H1 (cell line): ENCODE data around the gene RAI2. TPM values are rescaled to one million over a fixed set of nuclear protein-coding genes. Genes with fewer than 3 reads are reported as not detected.

Experiments
- CTCF ChIA-PET: fragments of 300-600 bp; sonication (Branson Sonifier 250); formaldehyde crosslinking; loops from one replicate; lab custom pipeline; 2021; ENCODE audit not compliant: partially characterized antibody; lab: Charles Lee
- POLR2A ChIA-PET: fragments of 300-600 bp; sonication (Branson Sonifier 250); formaldehyde crosslinking; loops from one replicate; lab custom pipeline; 2021; ENCODE audit warnings: inconsistent platforms; ENCODE audit not compliant: partially characterized antibody; lab: Charles Lee
- DNase-seq, 2 experiments: peaks; one replicate each; pipeline versions ENCODE4 v3.0.0 to v3.0.0-alpha.2; 2010 to 2022; ENCODE audit warnings: low spot score in 2 of 2, low read depth in 1 of 2, mixed read lengths in 1 of 2
- FAIRE-seq: peaks from 2 replicates; lab custom pipeline; 2011; peaks lifted over from hg19 to GRCh38; lab: Jason Lieb, UNC
- H2AFZ ChIP-seq: 2 replicates; pipeline ENCODE4 v1.8.1; 2012; ENCODE audit warnings: low read length, inconsistent platforms
- H2AK5ac ChIP-seq: 2 replicates; pipeline ENCODE4 v1.6.1; 2013; ENCODE audit warnings: low read depth, low read length
- H2BK120ac ChIP-seq: replicated peaks from 2 replicates; pipeline ENCODE3; 2013; ENCODE audit warnings: low read depth, low read length, inconsistent platforms
- H2BK12ac ChIP-seq: 2 replicates; pipeline ENCODE4 v1.6.1; 2013; ENCODE audit warnings: low read depth, low read length
- H2BK15ac ChIP-seq: 2 replicates; pipeline ENCODE4 v1.6.1; 2013; ENCODE audit warnings: low read length
- H2BK20ac ChIP-seq: 2 replicates; pipeline ENCODE4 v1.6.1; 2013; ENCODE audit warnings: low read length
- H2BK5ac ChIP-seq: 2 replicates; pipeline ENCODE4 v1.6.1; 2013; ENCODE audit warnings: low read depth, low read length
- H3K14ac ChIP-seq: 2 replicates; pipeline ENCODE4 v1.6.1; 2013; ENCODE audit warnings: inconsistent platforms; ENCODE audit not compliant: insufficient read length
- H3K18ac ChIP-seq: 2 replicates; pipeline ENCODE4 v1.6.1; 2013; ENCODE audit warnings: low read length; ENCODE audit errors: extremely low read depth
- H3K23ac ChIP-seq: 2 replicates; pipeline ENCODE4 v1.6.1; 2013; ENCODE audit warnings: inconsistent platforms; ENCODE audit not compliant: insufficient read length
- H3K23me2 ChIP-seq: 2 replicates; pipeline ENCODE4 v1.6.1; 2013; ENCODE audit warnings: low read depth, low read length
- H3K27ac ChIP-seq: 2 replicates; pipeline ENCODE4 v1.6.1; 2011; ENCODE audit warnings: low read depth, low read length, inconsistent platforms
- H3K27me3 ChIP-seq, 4 experiments: replicated peaks in 1 of 4; 1 replicate in 1 of 4; 2 replicates in 3 of 4; pipeline versions ENCODE4 v1.6.1 to v1.8.1; 2011 to 2013; ENCODE audit warnings: low read length in 3 of 4, mild to moderate bottlenecking in 3 of 4, inconsistent platforms in 2 of 4, mixed read lengths in 2 of 4, moderate library complexity in 1 of 4; ENCODE audit not compliant: control insufficient read depth in 3 of 4, insufficient read depth in 3 of 4; ENCODE audit errors: extremely low read depth in 1 of 4
- H3K36me3 ChIP-seq, 4 experiments: 2 replicates each; pipeline versions ENCODE4 v1.6.1 to v1.8.1; 2011 to 2013; ENCODE audit warnings: mild to moderate bottlenecking in 4 of 4, low read length in 3 of 4, moderate library complexity in 2 of 4, control low read depth in 1 of 4, inconsistent platforms in 1 of 4; ENCODE audit not compliant: insufficient read depth in 4 of 4, control insufficient read depth in 2 of 4
- H3K4ac ChIP-seq: replicated peaks from 2 replicates; pipeline ENCODE3; 2013; ENCODE audit warnings: low read length, low read depth, mixed read lengths, inconsistent platforms; ENCODE audit not compliant: insufficient read length
- H3K4me1 ChIP-seq, 4 experiments: replicated peaks in 1 of 4; 1 replicate in 1 of 4; 2 replicates in 3 of 4; pipeline versions ENCODE4 v1.6.1 to v1.8.1; 2011 to 2013; ENCODE audit warnings: low read length in 3 of 4, inconsistent platforms in 2 of 4, mixed read lengths in 1 of 4; ENCODE audit not compliant: insufficient read depth in 4 of 4, control insufficient read depth in 3 of 4
- H3K4me2 ChIP-seq, 2 experiments: 2 replicates each; pipeline versions ENCODE4 v1.6.1 to v1.8.1; 2011 to 2013; ENCODE audit warnings: low read depth in 2 of 2, low read length in 2 of 2, control low read depth in 1 of 2, inconsistent platforms in 1 of 2, mild to moderate bottlenecking in 1 of 2; ENCODE audit not compliant: insufficient read depth in 1 of 2
- H3K4me3 ChIP-seq, 4 experiments: fragments of 200-600, 300-600 bp in 1 of 4; sonication (generic), shearing (Covaris generic), sonication (Bioruptor Twin) in 1 of 4; 2 replicates each; pipeline versions ENCODE4 v1.5.1 to v1.8.1; 2011 to 2016; ENCODE audit warnings: low read length in 4 of 4, low read depth in 3 of 4, control low read depth in 2 of 4, inconsistent platforms in 2 of 4, mild to moderate bottlenecking in 2 of 4, mixed read lengths in 1 of 4, moderate library complexity in 1 of 4; ENCODE audit not compliant: insufficient read depth in 2 of 4; ENCODE audit errors: extremely low read depth in 1 of 4
- H3K56ac ChIP-seq: replicated peaks from 2 replicates; pipeline ENCODE3; 2013; ENCODE audit warnings: low read depth, mild to moderate bottlenecking, mixed read lengths, low read length, inconsistent platforms; ENCODE audit not compliant: insufficient read length
- H3K79me1 ChIP-seq: 2 replicates; pipeline ENCODE4 v1.6.1; 2013; ENCODE audit warnings: low read depth, low read length, control low read depth
- H3K79me2 ChIP-seq, 2 experiments: 2 replicates each; pipeline versions ENCODE4 v1.6.1 to v1.8.1; 2012 to 2013; ENCODE audit warnings: low read length in 2 of 2, mild to moderate bottlenecking in 2 of 2, inconsistent platforms in 1 of 2; ENCODE audit not compliant: insufficient read depth in 2 of 2, control insufficient read depth in 1 of 2
- H3K9ac ChIP-seq, 4 experiments: replicated peaks in 1 of 4; 1 replicate in 1 of 4; 2 replicates in 3 of 4; pipeline versions ENCODE4 v1.6.1 to v1.8.1; 2011 to 2013; ENCODE audit warnings: low read depth in 3 of 4, low read length in 3 of 4, control low read depth in 2 of 4, mild to moderate bottlenecking in 2 of 4, moderate library complexity in 2 of 4, inconsistent platforms in 1 of 4; ENCODE audit errors: extremely low read depth in 1 of 4
- H3K9me3 ChIP-seq, 2 experiments: 2 replicates each; pipeline versions ENCODE4 v1.6.1 to v1.8.1; 2012 to 2013; ENCODE audit warnings: mild to moderate bottlenecking in 2 of 2, moderate library complexity in 2 of 2, control low read depth in 1 of 2, inconsistent platforms in 1 of 2, low read depth in 1 of 2, low read length in 1 of 2, mixed read lengths in 1 of 2; ENCODE audit not compliant: insufficient read depth in 2 of 2
- H4K20me1 ChIP-seq, 2 experiments: replicated peaks in 1 of 2; 2 replicates each; pipeline versions ENCODE3 to v1.8.1; 2011 to 2013; ENCODE audit warnings: inconsistent platforms in 2 of 2, low read length in 2 of 2, mild to moderate bottlenecking in 1 of 2; ENCODE audit not compliant: insufficient read depth in 2 of 2, control insufficient read depth in 1 of 2
- H4K5ac ChIP-seq: 2 replicates; pipeline ENCODE4 v1.6.1; 2013; ENCODE audit warnings: low read length, low read depth, mixed read lengths, inconsistent platforms; ENCODE audit not compliant: insufficient read length
- H4K8ac ChIP-seq: 2 replicates; pipeline ENCODE4 v1.8.0; 2013; ENCODE audit warnings: mild to moderate bottlenecking, moderate library complexity, low read length, inconsistent platforms; ENCODE audit not compliant: insufficient read depth; ENCODE audit errors: extremely low read depth
- H4K91ac ChIP-seq: replicated peaks from 2 replicates; pipeline ENCODE3; 2013; ENCODE audit warnings: low read length, mixed read lengths, inconsistent platforms; ENCODE audit not compliant: insufficient read length
- ASH2L ChIP-seq: fragments of 200-600, 300-600 bp; sonication (generic); IDR thresholded peaks from one replicate; pipeline ENCODE4 v1.7.1; 2017; ENCODE audit warnings: low read length
- WGBS, 2 experiments: shearing (Covaris generic) in 1 of 2; methylation state at CpG; one replicate each; pipeline versions ENCODE4 v1.1.6 to v1.1.7; 2013 to 2015; ENCODE audit warnings: low lambda C conversion rate in 2 of 2, mixed read lengths in 2 of 2, inconsistent platforms in 1 of 2, low coverage in 1 of 2, missing lambda C conversion rate in 1 of 2; ENCODE audit not compliant: insufficient replicate concordance in 2 of 2, insufficient coverage in 1 of 2, insufficient read length in 1 of 2; ENCODE audit errors: extremely low coverage in 1 of 2, missing lambda C conversion rate in 1 of 2; 5-methylcytosine and 5-hydroxymethylcytosine counted together
- polyA plus RNA-seq, 7 experiments: library from polyadenylated mRNA; depleted of rRNA in 3 of 7; stranded (reverse) in 5 of 7; unstranded in 2 of 7; fragments of >200 nt in 5 of 7; fragments of 200-250 nt in 2 of 7; gene quantifications; 1 replicate in 5 of 7; 2 replicates in 1 of 7; 4 replicates in 1 of 7; pipeline versions ENCODE4 v1.2.1 to v1.2.3, GENCODE V29; 2011 to 2013; ENCODE audit warnings: missing spikeins in 2 of 7, mixed read lengths in 2 of 7
- total RNA-seq: library from RNA; stranded (reverse); fragmentation: NEBNext Ultra II Directional; extraction: Animal tissue kit (Norgen Biotek cat#: 25700); gene quantifications from 2 replicates; pipeline ENCODE4 v1.2.1, GENCODE V29; 2021

Gene RAI2
- total and polyA plus RNA-seq, 2 of the 8 experiments (the other 6 are each of a cell fraction or from before 2014, with no cell fraction given): 0.60 to 2.0 TPM

DNA sequence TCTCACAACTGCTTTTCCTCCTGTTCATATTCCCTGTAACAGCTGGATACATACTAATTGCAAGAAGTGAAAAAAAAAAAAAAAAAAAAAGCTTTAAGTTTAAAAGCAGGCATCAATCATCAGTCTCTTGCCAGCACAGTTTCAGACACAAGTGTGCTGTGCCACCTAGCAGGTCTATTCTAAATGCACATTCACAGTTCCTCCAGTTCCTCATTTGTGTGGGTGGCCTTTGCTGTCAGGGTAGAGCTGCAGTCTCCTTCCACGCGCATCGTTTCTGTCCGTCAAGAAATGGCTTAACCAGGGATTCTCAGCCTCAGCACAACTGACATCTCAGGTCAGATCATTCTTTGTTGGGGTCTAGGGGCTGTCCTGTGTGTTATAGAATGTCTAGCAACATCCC lies 62.2 kb downstream of the RAI2 start:
- Histone ChIP-seq H3K79me2 (no peaks in the 10 kb centered on the region), H3K18ac (no peak overlapping the region), H2BK20ac (no peak overlapping the region), H2AFZ (no peak overlapping the region), H3K27me3 (no peaks in the 10 kb centered on the region), H3K9ac (no peak overlapping the region), H3K4ac (no peak overlapping the region), H3K4me2 (no peak overlapping the region), H3K79me1 (no peaks in the 10 kb centered on the region), H2BK12ac (no peak overlapping the region), H2BK15ac (no peak overlapping the region), H3K4me3 (no peak overlapping the region), H2BK5ac (no peak overlapping the region), H4K91ac (no peak overlapping the region), H4K20me1 (no peaks in the 10 kb centered on the region), H3K56ac (no peak overlapping the region), H2AK5ac (no peak overlapping the region), H2BK120ac (no peak overlapping the region), H3K27ac (no peak overlapping the region), H3K23me2 (no peaks in the 10 kb centered on the region), H4K5ac (no peak overlapping the region), H3K23ac (no peak overlapping the region), H4K8ac (no peak overlapping the region), H3K4me1 (0 out of 7 replicates have a peak, but pooled peaks cover 0 to 2% (median 0%) of the 10 kb centered on the region in 4 experiments), H3K9me3 (no peaks in the 10 kb centered on the region), H3K36me3 (no peaks in the 10 kb centered on the region), H3K14ac (no peak overlapping the region)
- FAIRE-seq: no peak
- CTCF ChIA-PET: interaction anchor here (0.7 to 2.7 kb wide), 5 partner anchors 9 to 286 kb away, joined by 3 to 20 read pairs (median 5); no protein-coding TSS in a partner anchor
- WGBS, 2 experiments: 93% methylated on average over 4 of the region's 4 CpGs; no CpG with 5 or more reads in 1 of the 2 experiments
- TF ChIP-seq ASH2L: no peak
- POLR2A ChIA-PET: no interaction called here
- DNase-seq: no peak
